B cell (primary cell): ENCODE data around the gene CHRNA4.

Experiments used
- CTCF ChIP-seq: fragments of 200-600 bp; IDR thresholded peaks from one replicate; pipeline ENCODE4 v1.8.0; 2022; ENCODE audit warnings: antibody characterized with exemption, mild to moderate bottlenecking
- EZH2 ChIP-seq: IDR thresholded peaks from 2 replicates; pipeline ENCODE4 v1.6.1; 2012; ENCODE audit warnings: borderline replicate concordance, low read depth, mild to moderate bottlenecking, moderate library complexity, low read length; ENCODE audit not compliant: insufficient read depth, poor library complexity, severe bottlenecking

GRCh38 chr20:63322146-63322932, 38.8 kb downstream of the CHRNA4 start:
- TF ChIP-seq CTCF = no peak
- TF ChIP-seq EZH2 = no peak
